GM10266 (cell line): ENCODE measurements around the gene TEX11.

Experiments
- DNase-seq: peaks from one replicate; pipeline ENCODE4 v3.0.0; 2012; ENCODE audit errors: extremely low spot score
- CTCF ChIP-seq: IDR thresholded peaks from 2 replicates; pipeline ENCODE4 v1.5.1; 2012; ENCODE audit warnings: mild to moderate bottlenecking, low read depth; ENCODE audit not compliant: control insufficient read depth, insufficient read depth; ENCODE audit errors: missing control alignments

The TEX11 gene

DNA sequence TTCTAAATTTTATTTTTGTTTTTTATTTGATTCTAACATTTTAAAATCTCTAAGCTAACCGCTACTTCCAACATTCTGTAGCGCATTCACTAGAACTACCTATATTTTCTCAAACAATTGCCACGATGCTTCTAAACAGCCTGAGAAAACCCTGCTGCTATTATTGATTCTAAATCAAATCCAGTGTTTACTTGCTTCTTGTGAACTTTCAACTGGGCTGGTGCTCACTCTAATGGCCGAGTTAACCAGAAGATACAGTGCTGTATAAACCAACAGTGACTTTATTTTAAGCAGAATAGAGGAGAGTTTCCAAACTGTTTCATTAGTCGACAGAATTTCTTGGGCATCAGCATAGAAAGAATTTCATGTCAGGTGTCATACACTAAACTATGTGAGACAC, 353.6 kb downstream of the TEX11 start:
- DNase-seq, result no peak
- no peak for TF ChIP-seq CTCF

- TF ChIP-seq CTCF, result no peak
- no peak for DNase-seq
Measured at GRCh38 chrX:70554523-70554922, 354.0 kb downstream of the TEX11 start.

- no peak for TF ChIP-seq CTCF
- DNase-seq, result no peak
Measured at GRCh38 chrX:70554081-70554480, 354.4 kb downstream of the TEX11 start.

DNA sequence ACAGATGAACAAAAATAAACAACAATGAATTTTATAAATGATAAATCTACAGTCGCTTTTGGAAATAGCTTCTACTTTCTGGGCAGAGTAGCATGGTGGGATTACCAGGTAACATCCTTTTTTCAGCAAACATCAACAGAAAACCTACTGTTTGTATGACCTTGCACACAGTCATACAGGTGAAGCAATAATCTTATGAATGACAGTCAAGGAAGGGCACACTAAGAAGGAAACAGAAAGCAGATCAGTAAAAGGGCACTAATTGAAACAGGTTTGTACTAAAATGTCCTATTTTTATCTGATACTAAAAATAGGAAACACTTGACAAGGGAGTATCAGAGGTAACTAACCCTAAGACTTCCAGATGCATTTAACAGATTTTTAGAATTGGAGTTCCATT, 355.0 kb downstream of the TEX11 start:
- DNase-seq, result no peak
- no peak for TF ChIP-seq CTCF

GRCh38 chrX:70552130-70552704, 356.3 kb downstream of the TEX11 start:
- no peak for TF ChIP-seq CTCF
- DNase-seq, result no peak

DNA sequence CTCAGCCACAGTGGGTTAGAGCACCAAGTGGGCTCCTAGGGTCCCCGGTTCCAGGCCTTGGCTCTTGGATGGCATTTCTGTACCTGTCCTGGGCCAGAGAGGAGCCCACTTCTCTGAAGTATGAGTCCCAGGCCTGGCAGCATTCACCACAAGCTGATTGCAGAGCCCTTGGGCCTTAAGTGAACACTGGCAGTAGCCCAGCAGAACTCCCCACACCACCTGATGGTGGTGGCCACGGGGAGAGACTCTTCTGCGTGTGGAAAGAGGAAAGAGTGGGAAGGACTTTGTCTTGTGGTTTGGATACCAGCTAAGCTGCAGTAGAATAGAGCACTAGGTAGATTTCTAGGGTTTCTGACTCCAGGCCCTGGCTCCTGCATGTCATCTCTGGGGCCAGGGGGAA, 359.1 kb downstream of the TEX11 start:
- TF ChIP-seq CTCF, result no peak
- no peak for DNase-seq

DNA sequence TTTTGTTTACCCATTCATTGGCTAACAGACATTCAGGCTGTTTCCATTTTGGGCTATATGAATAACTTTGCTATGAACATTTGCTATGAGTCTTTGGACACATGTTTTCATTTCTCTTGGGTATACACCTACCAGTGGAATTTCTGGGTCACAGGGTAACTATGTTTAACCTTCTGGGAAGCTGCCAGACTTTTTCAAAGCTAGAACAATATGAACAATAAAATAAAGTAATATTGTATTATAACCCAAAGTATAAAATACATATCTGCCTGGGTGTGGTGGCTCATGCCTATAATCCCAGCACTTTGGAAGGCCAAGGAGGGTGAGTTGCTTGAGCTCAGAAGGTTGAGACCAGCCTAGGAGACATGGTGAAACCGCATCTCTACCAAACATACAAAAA, 373.3 kb downstream of the TEX11 start:
- DNase-seq, result no peak
- no peak for TF ChIP-seq CTCF
